ENCODE measurements around the gene CSNK1A1L.

GRCh38 chr13:37136187-37136586 lies 30.7 kb upstream of the CSNK1A1L start:
- TF ChIP-seq CTCF (IDR thresholded peaks at IDR 0.05) (no peak), ZFX (IDR thresholded peaks at IDR 0.05; ENCODE audit: borderline replicate concordance) (no peak)
